GM12872 (cell line): ENCODE results near the gene CFAP92.

Experiments
- TF ChIP-seq, protein P1 (sequence below): IDR thresholded peaks from 3 replicates; pipeline ENCODE4 v1.5.1; 2011; ENCODE audit warnings: low read depth, mild to moderate bottlenecking, low read length, moderate library complexity; ENCODE audit not compliant: insufficient read depth

Gene CFAP92

DNA sequence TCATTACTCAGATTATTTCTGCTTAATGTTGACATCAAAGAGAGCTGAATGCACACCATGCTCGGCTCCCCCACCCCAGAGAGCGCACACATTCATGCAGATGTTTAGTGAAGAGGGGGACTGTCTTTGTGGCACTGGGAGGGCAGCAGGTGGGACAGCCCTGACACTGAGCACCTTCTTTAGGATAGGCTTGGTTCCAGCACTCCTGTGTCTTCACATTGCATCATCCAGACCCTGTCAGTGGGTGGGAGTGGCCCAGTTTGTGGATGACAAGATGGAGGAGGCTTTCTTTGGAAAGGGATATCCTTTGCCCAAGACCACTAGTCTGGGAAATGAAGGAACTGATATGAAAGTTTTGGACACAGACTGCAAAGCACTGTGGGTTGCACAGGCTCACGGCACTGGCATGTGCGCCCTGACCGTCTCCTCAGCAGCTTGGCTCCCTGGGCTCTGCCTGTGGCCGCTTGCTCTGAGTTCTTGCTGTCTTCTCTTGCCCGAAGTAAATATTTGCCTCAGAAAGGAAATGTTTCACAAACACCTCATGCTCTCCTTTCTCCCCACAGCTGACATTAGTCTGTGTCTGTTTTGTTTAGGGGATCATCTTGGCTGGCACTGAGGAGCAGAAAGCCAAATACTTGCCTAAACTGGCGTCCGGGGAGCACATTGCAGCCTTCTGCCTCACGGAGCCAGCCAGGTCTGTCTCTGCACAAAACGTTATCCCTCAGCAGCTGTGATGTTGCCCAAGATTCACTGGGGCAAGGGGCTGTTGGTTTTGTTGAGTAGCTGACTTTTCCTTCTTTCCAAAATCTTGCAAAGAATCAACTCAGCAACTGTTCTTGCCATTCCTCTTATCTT, 97.8 kb downstream of the CFAP92 start:
- TF ChIP-seq, protein P1, sequence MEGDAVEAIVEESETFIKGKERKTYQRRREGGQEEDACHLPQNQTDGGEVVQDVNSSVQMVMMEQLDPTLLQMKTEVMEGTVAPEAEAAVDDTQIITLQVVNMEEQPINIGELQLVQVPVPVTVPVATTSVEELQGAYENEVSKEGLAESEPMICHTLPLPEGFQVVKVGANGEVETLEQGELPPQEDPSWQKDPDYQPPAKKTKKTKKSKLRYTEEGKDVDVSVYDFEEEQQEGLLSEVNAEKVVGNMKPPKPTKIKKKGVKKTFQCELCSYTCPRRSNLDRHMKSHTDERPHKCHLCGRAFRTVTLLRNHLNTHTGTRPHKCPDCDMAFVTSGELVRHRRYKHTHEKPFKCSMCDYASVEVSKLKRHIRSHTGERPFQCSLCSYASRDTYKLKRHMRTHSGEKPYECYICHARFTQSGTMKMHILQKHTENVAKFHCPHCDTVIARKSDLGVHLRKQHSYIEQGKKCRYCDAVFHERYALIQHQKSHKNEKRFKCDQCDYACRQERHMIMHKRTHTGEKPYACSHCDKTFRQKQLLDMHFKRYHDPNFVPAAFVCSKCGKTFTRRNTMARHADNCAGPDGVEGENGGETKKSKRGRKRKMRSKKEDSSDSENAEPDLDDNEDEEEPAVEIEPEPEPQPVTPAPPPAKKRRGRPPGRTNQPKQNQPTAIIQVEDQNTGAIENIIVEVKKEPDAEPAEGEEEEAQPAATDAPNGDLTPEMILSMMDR = no peak

DNA sequence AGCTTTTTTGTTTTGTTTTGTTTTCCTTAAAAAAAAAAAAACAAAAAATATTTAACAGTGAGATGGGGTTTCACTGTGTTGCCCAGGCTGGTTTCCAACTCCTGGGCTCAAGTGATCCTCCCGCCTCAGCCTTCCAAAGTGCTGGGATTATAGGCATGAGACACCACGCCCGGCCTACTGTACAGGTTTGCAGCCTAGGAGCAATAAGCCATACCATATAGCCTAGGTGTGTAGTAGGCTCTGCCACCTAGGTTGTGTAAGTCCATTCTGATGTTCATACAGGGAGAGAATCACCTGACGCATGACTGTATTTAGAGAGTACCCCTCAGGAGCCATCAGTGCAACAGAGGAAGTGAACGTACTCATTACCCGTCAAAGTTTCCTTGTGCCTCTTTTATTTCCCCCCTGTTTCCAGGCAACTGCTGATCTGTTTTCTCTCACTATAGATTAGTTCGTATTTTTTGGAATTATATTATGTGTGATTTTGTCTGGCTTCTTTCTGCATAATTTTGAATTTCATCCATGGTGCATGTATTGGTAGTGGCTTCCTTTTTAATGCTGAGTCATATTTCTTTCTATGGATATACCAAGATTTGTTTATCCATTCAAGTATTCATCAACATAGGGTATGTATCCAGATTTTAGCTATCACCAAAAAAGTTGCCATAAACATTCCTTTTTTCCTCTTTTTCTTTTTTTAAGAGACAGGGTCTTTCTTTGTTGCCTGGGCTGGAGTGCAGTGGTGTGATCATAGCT, 104.6 kb downstream of the CFAP92 start:
- TF ChIP-seq, protein P1 = no peak

DNA sequence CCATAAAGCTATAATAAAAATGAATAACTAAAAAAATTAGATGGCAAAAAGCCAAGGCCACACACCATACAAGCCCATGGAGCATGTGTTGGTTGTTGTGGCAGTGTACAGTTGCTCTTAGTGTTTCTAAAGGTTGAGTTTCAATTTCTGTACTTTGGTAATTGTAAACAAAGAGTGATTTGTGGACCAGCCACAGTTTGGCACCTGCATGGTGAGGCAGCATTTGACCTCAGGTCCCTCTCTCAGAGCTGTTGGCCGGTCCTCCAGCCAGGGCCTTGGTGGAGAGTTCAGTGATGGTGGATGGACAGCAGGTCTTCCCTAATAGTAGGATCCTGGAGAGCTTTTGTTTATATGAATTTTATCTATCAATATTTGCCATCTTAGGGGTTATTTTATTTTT, 108.9 kb downstream of the CFAP92 start:
- TF ChIP-seq, protein P1 = no peak

DNA sequence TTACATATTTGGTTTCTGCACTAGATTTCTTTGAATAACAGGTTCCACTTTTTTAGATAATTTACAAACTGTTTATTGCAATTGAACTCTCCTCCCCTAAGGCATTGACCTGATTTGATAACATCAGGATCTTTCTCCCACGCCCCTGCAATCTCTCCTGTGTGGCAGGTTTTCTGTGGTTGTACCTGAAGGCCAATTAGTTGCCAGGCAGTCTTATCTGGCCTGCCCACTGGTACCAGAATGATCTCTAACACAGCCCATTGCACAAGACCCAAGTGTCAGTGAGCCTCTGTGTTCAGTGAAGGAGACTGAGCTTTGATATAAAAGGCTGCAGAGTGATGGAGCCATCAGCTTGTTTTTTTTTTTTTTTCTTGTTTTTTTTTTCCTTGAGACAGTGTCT, 111.2 kb downstream of the CFAP92 start:
- TF ChIP-seq, protein P1 = no peak

DNA sequence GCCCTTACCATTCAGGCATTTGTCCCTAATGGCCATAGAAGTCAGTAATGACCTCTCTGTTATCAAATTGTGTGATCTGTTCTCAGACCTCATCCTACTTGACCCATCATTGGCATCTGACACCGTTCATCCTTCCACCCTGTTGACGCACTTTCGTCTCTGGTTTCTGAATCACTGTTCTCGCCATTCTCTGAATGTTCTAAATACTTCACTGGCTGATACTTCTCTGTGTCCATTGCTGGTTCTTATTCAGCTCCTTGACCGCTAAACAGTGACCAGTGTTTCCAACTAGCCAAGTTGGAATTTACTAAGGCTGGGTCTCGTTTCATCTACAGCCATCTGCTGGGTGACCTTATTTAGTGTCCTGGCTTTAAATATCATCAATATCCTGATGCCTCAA, 112.3 kb downstream of the CFAP92 start:
- TF ChIP-seq, protein P1 = no peak

DNA sequence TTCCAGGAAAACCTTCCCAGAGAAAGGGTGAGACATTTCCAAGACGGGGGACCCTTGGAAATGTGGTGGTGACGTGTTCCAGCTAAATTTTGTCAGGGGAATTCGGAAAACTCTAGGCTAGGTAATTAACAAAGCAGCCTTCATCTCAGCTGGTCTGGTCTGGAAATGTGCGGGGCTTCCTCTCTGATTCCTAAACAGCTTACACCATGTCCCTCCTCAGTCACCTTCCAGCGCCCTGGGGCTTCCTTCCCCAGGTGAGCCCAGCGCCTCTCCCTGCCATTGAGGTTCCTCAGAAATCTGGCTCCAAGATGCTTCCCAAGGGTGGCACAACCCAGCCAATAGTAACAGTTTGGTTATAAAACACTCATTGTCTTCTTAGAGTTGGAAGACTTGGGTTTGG, 113.9 kb downstream of the CFAP92 start:
- TF ChIP-seq, protein P1 = no peak

DNA sequence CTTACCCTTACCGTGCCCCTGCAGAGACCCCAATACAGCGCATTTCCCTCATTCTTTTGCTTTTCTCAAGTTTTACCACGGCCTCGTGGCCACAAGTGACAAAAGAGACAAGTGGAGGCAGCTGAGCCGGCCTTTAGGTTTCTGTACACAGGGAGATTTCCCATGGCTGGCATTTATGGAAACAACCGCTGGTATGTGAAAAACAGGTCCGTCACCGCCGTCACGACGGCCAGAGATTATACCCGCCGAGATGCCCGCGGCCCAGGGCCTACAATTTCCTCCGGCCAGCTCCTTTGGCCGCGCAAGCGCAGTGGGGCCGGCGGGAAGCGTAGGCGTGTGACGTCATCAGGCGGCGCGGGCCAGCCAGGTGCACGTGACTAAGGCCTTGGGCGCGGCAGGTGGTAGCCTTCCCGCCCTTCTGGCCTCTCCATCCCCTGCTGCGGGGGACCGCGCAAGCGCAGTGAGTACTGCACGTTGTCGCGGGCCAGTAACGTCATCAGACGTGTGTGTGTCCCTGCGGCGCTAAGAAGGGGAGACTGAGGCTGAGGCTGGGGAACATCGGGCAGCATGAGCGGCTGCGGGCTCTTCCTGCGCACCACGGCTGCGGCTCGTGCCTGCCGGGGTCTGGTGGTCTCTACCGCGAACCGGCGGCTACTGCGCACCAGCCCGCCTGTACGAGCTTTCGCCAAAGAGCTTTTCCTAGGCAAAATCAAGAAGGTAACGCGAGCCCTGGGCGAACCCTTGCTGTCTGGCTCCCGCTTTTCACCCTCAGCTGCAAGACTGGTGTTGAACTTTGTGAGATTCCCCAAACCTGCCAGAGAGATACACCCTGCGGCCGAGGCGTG, 114.5 kb downstream of the CFAP92 start, which contains the start of gene ACAD9:
Gene ACAD9 (plus strand): TSS at position 496 of the 845 bp plus-strand sequence. CDS start 72 bp downstream, at position 568.
- TF ChIP-seq, protein P1 = no peak
